GM21381 (cell line): ENCODE measurements around the gene PSEN1.

Source experiments
- ATAC-seq: cut with Tn5 transposase; IDR thresholded peaks from one replicate; pipeline ENCODE4 v1.9.1; 2021; ENCODE audit warnings: mild to moderate bottlenecking, moderate library complexity; ENCODE audit not compliant: unreplicated experiment

Gene PSEN1

GRCh38 chr14:73238424-73238852, 102.1 kb downstream of the PSEN1 start:
- ATAC-seq = no peak

GRCh38 chr14:73238941-73239340, 102.6 kb downstream of the PSEN1 start:
- ATAC-seq = no peak

- ATAC-seq = no peak
Observed at GRCh38 chr14:73239393-73240241, 103.3 kb downstream of the PSEN1 start.

- no peak for ATAC-seq
Observed at GRCh38 chr14:73240816-73241480, 104.6 kb downstream of the PSEN1 start.

- no peak for ATAC-seq
Observed at GRCh38 chr14:73241481-73242165, 105.3 kb downstream of the PSEN1 start.

GRCh38 chr14:73242357-73242901, 106.1 kb downstream of the PSEN1 start:
- no peak for ATAC-seq

GRCh38 chr14:73243341-73243740, 107.0 kb downstream of the PSEN1 start:
- ATAC-seq = no peak

GRCh38 chr14:73243748-73244147, 107.4 kb downstream of the PSEN1 start:
- ATAC-seq = no peak

- no peak for ATAC-seq
Observed at GRCh38 chr14:73244541-73245290, 108.4 kb downstream of the PSEN1 start.

- ATAC-seq = peak; percentile 58
Observed at GRCh38 chr14:73245480-73246325, 109.4 kb downstream of the PSEN1 start.

GRCh38 chr14:73246387-73247150, 110.3 kb downstream of the PSEN1 start:
- ATAC-seq = no peak

GRCh38 chr14:73248108-73248868, 112.0 kb downstream of the PSEN1 start:
- peak; percentile 48 for ATAC-seq

GRCh38 chr14:73249108-73249507, 112.8 kb downstream of the PSEN1 start:
- no peak for ATAC-seq

- ATAC-seq = no peak
Observed at GRCh38 chr14:73249564-73250316, 113.4 kb downstream of the PSEN1 start.

- no peak for ATAC-seq
Observed at GRCh38 chr14:73250317-73250713, 114.0 kb downstream of the PSEN1 start.

GRCh38 chr14:73250781-73251500, 114.6 kb downstream of the PSEN1 start:
- ATAC-seq = no peak
